ENCODE results near the gene PRR23E.

Gene PRR23E

GRCh38 chr3:127157171-127157828 lies 35.6 kb upstream of the PRR23E start:
- DNase-seq (ENCODE audit: extremely low read depth, low read depth): no peak
- H3K4me3 ChIP-seq (replicated peaks; ENCODE audit: low read depth, low read length): no peak overlapping the region
- TF ChIP-seq CTCF (IDR thresholded peaks at IDR 0.05; ENCODE audit: low read depth, low read length, missing control alignments): no peak

- no peak overlapping the region for H3K4me3 ChIP-seq (replicated peaks; ENCODE audit: low read depth, low read length)
- DNase-seq (ENCODE audit: extremely low read depth, low read depth): no peak
- TF ChIP-seq CTCF (IDR thresholded peaks at IDR 0.05; ENCODE audit: low read depth, low read length, missing control alignments): no peak
Measured at GRCh38 chr3:127158614-127159229, 34.2 kb upstream of the PRR23E start.

- TF ChIP-seq CTCF (IDR thresholded peaks at IDR 0.05; ENCODE audit: low read depth, low read length, missing control alignments): no peak
- DNase-seq (ENCODE audit: extremely low read depth, low read depth): no peak
- no peak overlapping the region for H3K4me3 ChIP-seq (replicated peaks; ENCODE audit: low read depth, low read length)
Measured at GRCh38 chr3:127159543-127159942, 33.4 kb upstream of the PRR23E start.

GRCh38 chr3:127161236-127161635 lies 31.7 kb upstream of the PRR23E start:
- H3K4me3 ChIP-seq (replicated peaks; ENCODE audit: low read depth, low read length): no peak overlapping the region
- TF ChIP-seq CTCF (IDR thresholded peaks at IDR 0.05; ENCODE audit: low read depth, low read length, missing control alignments): no peak
- DNase-seq (ENCODE audit: extremely low read depth, low read depth): no peak

- no peak for TF ChIP-seq CTCF (IDR thresholded peaks at IDR 0.05; ENCODE audit: low read depth, low read length, missing control alignments)
- no peak overlapping the region for H3K4me3 ChIP-seq (replicated peaks; ENCODE audit: low read depth, low read length)
- no peak for DNase-seq (ENCODE audit: extremely low read depth, low read depth)
Measured at GRCh38 chr3:127161973-127162579, 30.9 kb upstream of the PRR23E start.

- H3K4me3 ChIP-seq (replicated peaks; ENCODE audit: low read depth, low read length): no peak overlapping the region
- no peak for TF ChIP-seq CTCF (IDR thresholded peaks at IDR 0.05; ENCODE audit: low read depth, low read length, missing control alignments)
- no peak for DNase-seq (ENCODE audit: extremely low read depth, low read depth)
Measured at GRCh38 chr3:127162947-127163645, 29.8 kb upstream of the PRR23E start.

Measured in HFF-Myc (cell line).